Measurements from ENCODE around the gene FRMD8. TPM values are rescaled to one million over a fixed set of nuclear protein-coding genes. Genes with fewer than 3 reads are reported as not detected.

The FRMD8 gene
- total and polyA plus RNA-seq, 9 of the 15 experiments (the other 6 are each of a cell fraction or from before 2014, with no cell fraction given) = 4.5 to 54.5 (median 15.8) TPM

DNA sequence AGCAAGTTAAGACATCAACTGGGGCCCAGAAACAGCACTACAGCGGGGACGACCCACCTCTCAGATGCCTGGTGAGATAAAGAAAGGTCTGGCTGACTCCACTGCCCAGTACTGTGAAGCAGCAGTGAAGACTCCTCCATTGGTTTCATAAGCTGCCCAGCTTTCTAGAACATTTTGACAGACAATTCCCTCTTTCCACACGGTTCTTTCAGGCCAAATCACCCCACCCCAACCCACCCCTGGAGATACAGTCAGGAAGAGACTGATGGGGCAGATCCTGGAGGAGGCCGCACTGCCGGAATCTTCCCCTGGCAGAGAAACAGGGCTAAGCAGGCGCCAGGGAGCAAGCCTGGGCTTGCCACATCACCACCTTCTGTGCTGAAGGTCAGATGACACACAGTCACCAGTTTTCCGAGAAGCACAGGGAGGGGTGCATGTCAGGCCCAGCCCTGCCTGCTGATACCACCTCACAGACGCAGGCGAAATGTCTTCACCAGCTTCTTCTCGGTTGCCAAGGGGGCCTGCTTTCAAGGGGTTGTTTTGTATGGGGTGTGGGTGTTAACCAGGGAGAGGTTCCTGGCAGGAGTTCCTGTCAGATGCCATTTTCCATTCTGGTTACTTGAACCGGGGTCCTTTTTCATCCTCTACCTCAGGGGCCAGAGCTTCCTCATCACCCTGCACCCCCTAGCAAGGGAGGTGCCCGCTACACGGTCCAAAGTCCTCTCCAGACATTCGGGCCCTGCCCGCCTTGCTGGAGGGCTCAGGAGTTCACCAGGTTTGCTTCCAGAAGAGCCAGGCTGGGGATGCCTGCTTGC lies 34.7 kb downstream of the FRMD8 start (continued):
- TF ChIP-seq, protein P1, sequence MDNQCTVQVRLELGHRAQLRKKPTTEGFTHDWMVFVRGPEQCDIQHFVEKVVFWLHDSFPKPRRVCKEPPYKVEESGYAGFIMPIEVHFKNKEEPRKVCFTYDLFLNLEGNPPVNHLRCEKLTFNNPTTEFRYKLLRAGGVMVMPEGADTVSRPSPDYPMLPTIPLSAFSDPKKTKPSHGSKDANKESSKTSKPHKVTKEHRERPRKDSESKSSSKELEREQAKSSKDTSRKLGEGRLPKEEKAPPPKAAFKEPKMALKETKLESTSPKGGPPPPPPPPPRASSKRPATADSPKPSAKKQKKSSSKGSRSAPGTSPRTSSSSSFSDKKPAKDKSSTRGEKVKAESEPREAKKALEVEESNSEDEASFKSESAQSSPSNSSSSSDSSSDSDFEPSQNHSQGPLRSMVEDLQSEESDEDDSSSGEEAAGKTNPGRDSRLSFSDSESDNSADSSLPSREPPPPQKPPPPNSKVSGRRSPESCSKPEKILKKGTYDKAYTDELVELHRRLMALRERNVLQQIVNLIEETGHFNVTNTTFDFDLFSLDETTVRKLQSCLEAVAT (IDR thresholded peaks at IDR 0.05) = peak; percentile 22 to 31; a peak in 1 of 4 replicates
- TF ChIP-seq PRMT5 (CRISPR knock-in tag; IDR thresholded peaks at IDR 0.05) (no peak), ZFPM2 (CRISPR knock-in tag; IDR thresholded peaks at IDR 0.05) (no peak), PHB (CRISPR knock-in tag; IDR thresholded peaks at IDR 0.05) (peak; percentile 43; the same call in 1 of the 2 replicates), HOXB6 (CRISPR knock-in tag; IDR thresholded peaks at IDR 0.05; ENCODE audit: borderline replicate concordance) (no peak), ZNF507 (tag; conservative IDR thresholded peaks at IDR 0.05) (no peak), ZNF324 (CRISPR knock-in tag; IDR thresholded peaks at IDR 0.05) (no peak), RUNX1 (IDR thresholded peaks at IDR 0.05; ENCODE audit: low read depth) (no peak), SAFB (IDR thresholded peaks at IDR 0.05; ENCODE audit: borderline replicate concordance, low read depth, low read length) (no peak), PHTF2 (CRISPR knock-in tag; IDR thresholded peaks at IDR 0.05) (no peak), ZKSCAN1 (IDR thresholded peaks at IDR 0.05; ENCODE audit: low read depth, low read length) (no peak), CBFA2T3 (IDR thresholded peaks at IDR 0.05) (peak; percentile 47), NBN (IDR thresholded peaks at IDR 0.05; ENCODE audit: low read depth) (no peak), TFAM (CRISPR knock-in tag; conservative IDR thresholded peaks at IDR 0.05) (no peak), MAFG (tag; conservative IDR thresholded peaks at IDR 0.05) (no peak), ZKSCAN8 (CRISPR knock-in tag; IDR thresholded peaks at IDR 0.05) (no peak), THRAP3 (IDR thresholded peaks at IDR 0.05; ENCODE audit: borderline replicate concordance) (no peak), HDAC2 (IDR thresholded peaks at IDR 0.05) (no peak), POLR2B (IDR thresholded peaks at IDR 0.05; ENCODE audit: low read depth, partially characterized antibody) (peak; percentile 69), FOXJ3 (CRISPR knock-in tag; IDR thresholded peaks at IDR 0.05) (no peak), CSDE1 (IDR thresholded peaks at IDR 0.05) (no peak), DNMT1 (IDR thresholded peaks at IDR 0.05) (no peak)
- TF ChIP-seq, protein P2, sequence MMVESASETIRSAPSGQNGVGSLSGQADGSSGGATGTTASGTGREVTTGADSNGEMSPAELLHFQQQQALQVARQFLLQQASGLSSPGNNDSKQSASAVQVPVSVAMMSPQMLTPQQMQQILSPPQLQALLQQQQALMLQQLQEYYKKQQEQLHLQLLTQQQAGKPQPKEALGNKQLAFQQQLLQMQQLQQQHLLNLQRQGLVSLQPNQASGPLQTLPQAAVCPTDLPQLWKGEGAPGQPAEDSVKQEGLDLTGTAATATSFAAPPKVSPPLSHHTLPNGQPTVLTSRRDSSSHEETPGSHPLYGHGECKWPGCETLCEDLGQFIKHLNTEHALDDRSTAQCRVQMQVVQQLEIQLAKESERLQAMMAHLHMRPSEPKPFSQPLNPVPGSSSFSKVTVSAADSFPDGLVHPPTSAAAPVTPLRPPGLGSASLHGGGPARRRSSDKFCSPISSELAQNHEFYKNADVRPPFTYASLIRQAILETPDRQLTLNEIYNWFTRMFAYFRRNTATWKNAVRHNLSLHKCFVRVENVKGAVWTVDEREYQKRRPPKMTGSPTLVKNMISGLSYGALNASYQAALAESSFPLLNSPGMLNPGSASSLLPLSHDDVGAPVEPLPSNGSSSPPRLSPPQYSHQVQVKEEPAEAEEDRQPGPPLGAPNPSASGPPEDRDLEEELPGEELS (CRISPR knock-in tag; IDR thresholded peaks at IDR 0.05; ENCODE audit: borderline replicate concordance) = no peak
- TF ChIP-seq, protein P3, sequence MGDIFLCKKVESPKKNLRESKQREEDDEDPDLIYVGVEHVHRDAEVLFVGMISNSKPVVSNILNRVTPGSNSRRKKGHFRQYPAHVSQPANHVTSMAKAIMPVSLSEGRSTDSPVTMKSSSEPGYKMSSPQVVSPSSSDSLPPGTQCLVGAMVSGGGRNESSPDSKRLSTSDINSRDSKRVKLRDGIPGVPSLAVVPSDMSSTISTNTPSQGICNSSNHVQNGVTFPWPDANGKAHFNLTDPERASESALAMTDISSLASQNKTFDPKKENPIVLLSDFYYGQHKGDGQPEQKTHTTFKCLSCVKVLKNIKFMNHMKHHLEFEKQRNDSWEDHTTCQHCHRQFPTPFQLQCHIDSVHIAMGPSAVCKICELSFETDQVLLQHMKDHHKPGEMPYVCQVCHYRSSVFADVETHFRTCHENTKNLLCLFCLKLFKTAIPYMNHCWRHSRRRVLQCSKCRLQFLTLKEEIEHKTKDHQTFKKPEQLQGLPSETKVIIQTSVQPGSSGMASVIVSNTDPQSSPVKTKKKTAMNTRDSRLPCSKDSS (IDR thresholded peaks at IDR 0.05; ENCODE audit: low read depth, partially characterized antibody) = no peak
- TF ChIP-seq, protein P4, sequence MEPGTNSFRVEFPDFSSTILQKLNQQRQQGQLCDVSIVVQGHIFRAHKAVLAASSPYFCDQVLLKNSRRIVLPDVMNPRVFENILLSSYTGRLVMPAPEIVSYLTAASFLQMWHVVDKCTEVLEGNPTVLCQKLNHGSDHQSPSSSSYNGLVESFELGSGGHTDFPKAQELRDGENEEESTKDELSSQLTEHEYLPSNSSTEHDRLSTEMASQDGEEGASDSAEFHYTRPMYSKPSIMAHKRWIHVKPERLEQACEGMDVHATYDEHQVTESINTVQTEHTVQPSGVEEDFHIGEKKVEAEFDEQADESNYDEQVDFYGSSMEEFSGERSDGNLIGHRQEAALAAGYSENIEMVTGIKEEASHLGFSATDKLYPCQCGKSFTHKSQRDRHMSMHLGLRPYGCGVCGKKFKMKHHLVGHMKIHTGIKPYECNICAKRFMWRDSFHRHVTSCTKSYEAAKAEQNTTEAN (CRISPR knock-in tag; IDR thresholded peaks at IDR 0.05) = no peak

Data from K562 (cell line).